ENCODE results near the gene WWC2. TPM values are rescaled to one million over a fixed set of nuclear protein-coding genes. Genes with fewer than 3 reads are reported as not detected.
A peak's percentile ranks its signal among the peaks of the same experiment; 100 is the strongest.

WWC2 gene
- total and polyA plus RNA-seq, 3 experiments from 2014 or later, result 0.80 to 1.7 (median 0.85) TPM

DNA sequence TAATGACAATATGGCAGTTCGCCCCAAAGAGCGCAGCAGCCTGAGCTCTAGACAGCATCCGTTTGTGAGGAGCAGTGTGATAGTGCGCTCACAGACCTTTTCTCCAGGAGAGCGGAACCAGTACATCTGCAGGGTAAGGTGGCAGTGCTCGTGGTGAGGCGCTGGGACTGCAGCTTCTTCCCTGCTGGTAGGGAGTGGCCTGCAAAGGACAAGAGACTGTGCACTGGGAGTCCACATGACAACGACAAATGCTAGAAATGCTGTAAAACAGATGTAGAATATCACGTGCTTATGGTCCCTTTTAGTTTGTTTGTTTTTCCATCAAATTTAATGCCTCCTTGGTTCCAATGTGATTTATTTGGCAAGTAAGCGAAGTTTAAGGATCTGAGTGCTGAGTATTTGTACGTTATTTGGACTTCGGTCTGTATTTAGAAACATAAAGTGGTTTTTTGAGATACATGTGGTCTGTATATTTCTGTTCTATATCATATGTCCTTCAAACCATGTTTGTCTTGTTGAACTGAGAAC is 185.3 kb downstream of the WWC2 start:
- H3K36me3 ChIP-seq (ENCODE audit: insufficient read depth, low read length), result no peaks in the 10 kb centered on the region
- H3K27me3 ChIP-seq (ENCODE audit: insufficient read depth, low read length, poor library complexity, severe bottlenecking), result no peaks in the 10 kb centered on the region
- H3K36me3 Mint-ChIP-seq, result peaks cover 0 to 6% (median 0%) of the 10 kb centered on the region in 3 donors
- no peaks in the 10 kb centered on the region for H3K4me1 ChIP-seq (ENCODE audit: insufficient read depth, low read length)
- H3K9me3 Mint-ChIP-seq, result no peaks in the 10 kb centered on the region
- H3K27ac ChIP-seq (ENCODE audit: low read depth, low read length), result no peak overlapping the region
- ChIA-PET CTCF (no interaction called here), POLR2A (no interaction called here)
- no peak overlapping the region for H3K4me3 Mint-ChIP-seq
- no peak overlapping the region for H3K27ac Mint-ChIP-seq
- H3K9me3 ChIP-seq (ENCODE audit: low read length), result no peaks in the 10 kb centered on the region
- H3K27me3 Mint-ChIP-seq, result peaks cover 1 to 32% of the 10 kb centered on the region in 2 donors
- DNase-seq, result no peak
- no peak overlapping the region for H3K4me3 ChIP-seq (ENCODE audit: low read length)
- no peaks in the 10 kb centered on the region for H3K4me1 Mint-ChIP-seq

DNA sequence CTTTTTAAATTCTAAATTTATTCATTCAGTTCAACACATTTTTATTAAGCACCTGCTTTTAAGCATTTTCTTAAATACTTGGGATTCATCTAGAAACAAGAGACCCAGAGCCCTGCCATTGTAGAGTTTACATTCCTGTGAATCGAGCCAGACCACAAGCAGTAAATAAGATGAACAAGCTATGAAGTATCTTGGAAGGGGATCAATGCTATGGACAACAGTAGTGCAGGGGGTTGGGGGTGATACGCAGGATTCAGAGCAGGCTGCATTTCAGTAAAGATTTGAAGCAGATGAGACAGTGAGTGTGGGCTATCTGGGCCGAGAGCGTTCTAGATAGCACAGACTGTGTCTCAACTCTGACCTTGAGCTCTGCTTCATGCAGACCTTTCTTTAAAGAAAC is 185.9 kb downstream of the WWC2 start:
- H3K9me3 Mint-ChIP-seq, result no peaks in the 10 kb centered on the region
- no peak for DNase-seq
- no peaks in the 10 kb centered on the region for H3K36me3 ChIP-seq (ENCODE audit: insufficient read depth, low read length)
- peaks cover 1 to 28% of the 10 kb centered on the region in 2 donors for H3K27me3 Mint-ChIP-seq
- H3K27ac ChIP-seq (ENCODE audit: low read depth, low read length), result no peak overlapping the region
- H3K4me1 Mint-ChIP-seq, result no peaks in the 10 kb centered on the region
- no peak overlapping the region for H3K4me3 ChIP-seq (ENCODE audit: low read length)
- no peaks in the 10 kb centered on the region for H3K4me1 ChIP-seq (ENCODE audit: insufficient read depth, low read length)
- H3K27me3 ChIP-seq (ENCODE audit: insufficient read depth, low read length, poor library complexity, severe bottlenecking), result no peaks in the 10 kb centered on the region
- H3K4me3 Mint-ChIP-seq, result no peak overlapping the region
- ChIA-PET CTCF (interaction anchor here (1.1 kb wide), 1 partner anchor 24 kb away, joined by 4 read pairs; no protein-coding TSS in a partner anchor), POLR2A (no interaction called here)
- H3K9me3 ChIP-seq (ENCODE audit: low read length), result no peaks in the 10 kb centered on the region
- no peak overlapping the region for H3K27ac Mint-ChIP-seq
- peaks cover 0 to 2% (median 0%) of the 10 kb centered on the region in 3 donors for H3K36me3 Mint-ChIP-seq

DNA sequence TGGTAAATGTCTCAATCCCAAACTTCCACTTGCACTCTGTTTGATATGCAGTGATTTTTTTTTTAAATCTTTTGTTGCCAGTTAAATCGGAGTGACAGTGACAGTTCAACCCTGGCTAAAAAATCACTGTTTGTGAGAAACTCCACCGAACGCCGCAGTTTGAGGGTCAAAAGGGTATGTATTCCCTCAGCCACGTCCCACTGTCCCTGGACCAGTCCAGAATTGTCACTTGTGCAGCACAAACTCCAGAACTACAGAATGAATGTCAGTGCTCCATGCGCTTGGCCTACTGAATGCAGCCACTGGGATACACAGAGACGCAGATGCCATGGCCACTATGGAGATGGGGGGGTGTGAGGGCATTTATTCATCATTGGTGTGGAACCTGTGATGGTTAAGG is 186.8 kb downstream of the WWC2 start:
- Histone ChIP-seq H3K36me3 (ENCODE audit: insufficient read depth, low read length) (no peaks in the 10 kb centered on the region), H3K27ac (ENCODE audit: low read depth, low read length) (no peak overlapping the region), H3K9me3 (ENCODE audit: low read length) (no peaks in the 10 kb centered on the region), H3K27me3 (ENCODE audit: insufficient read depth, low read length, poor library complexity, severe bottlenecking) (no peaks in the 10 kb centered on the region), H3K4me1 (ENCODE audit: insufficient read depth, low read length) (no peaks in the 10 kb centered on the region), H3K4me3 (ENCODE audit: low read length) (no peak overlapping the region)
- CTCF ChIA-PET, result interaction anchor here (1.1 kb wide), 1 partner anchor 25 kb away, joined by 4 read pairs; no protein-coding TSS in a partner anchor
- Mint-ChIP-seq H3K27me3 (peaks cover 1 to 23% of the 10 kb centered on the region in 2 donors), H3K4me3 (no peak overlapping the region), H3K27ac (no peak overlapping the region), H3K9me3 (no peaks in the 10 kb centered on the region), H3K36me3 (no peaks in the 10 kb centered on the region), H3K4me1 (no peaks in the 10 kb centered on the region)
- DNase-seq, result no peak
- POLR2A ChIA-PET, result no interaction called here

DNA sequence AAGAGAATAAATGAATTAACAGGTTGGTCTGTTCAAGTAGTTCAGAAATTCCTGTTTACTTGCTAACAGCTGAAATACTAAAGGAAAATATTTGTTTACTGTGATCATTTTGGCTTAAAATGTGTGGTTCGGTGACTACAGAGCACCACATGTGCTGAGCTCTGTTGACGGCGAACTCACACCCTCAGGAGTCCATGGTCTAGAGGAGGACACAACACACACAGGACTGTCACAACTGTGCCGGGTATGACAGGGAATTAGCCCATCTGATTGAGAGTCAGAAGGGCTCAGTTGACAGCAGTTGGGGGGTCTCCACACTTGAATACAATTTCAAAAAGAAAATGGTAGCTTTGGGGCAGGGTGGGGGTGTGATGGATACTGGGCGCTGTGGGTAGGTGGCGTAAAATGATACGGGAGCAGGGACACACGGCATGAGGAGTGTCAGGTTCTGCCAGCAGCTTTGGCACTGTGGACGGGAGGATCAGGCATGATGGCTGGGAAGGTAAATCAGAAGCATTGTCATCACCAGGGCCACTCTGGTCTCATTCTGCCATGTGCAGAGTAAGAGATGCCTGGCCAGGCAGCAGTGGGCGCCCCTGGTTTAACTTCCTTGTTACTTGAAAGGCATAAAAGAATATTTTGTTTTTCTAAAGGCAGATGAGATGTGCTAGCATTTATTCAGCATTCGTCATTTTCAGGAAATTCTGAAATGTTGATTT is 187.7 kb downstream of the WWC2 start:
- Mint-ChIP-seq H3K4me1 (no peaks in the 10 kb centered on the region), H3K9me3 (no peaks in the 10 kb centered on the region), H3K27ac (peak overlapping the region in 1 of 8 donors; percentile 14), H3K4me3 (no peak overlapping the region), H3K36me3 (no peaks in the 10 kb centered on the region), H3K27me3 (peaks cover 1 to 26% of the 10 kb centered on the region in 2 donors)
- ChIA-PET CTCF (no interaction called here), POLR2A (no interaction called here)
- no peak for DNase-seq
- Histone ChIP-seq H3K4me3 (ENCODE audit: low read length) (no peak overlapping the region), H3K27ac (ENCODE audit: low read depth, low read length) (no peak overlapping the region), H3K4me1 (ENCODE audit: insufficient read depth, low read length) (no peaks in the 10 kb centered on the region), H3K27me3 (ENCODE audit: insufficient read depth, low read length, poor library complexity, severe bottlenecking) (no peaks in the 10 kb centered on the region), H3K36me3 (ENCODE audit: insufficient read depth, low read length) (no peaks in the 10 kb centered on the region), H3K9me3 (ENCODE audit: low read length) (no peaks in the 10 kb centered on the region)

DNA sequence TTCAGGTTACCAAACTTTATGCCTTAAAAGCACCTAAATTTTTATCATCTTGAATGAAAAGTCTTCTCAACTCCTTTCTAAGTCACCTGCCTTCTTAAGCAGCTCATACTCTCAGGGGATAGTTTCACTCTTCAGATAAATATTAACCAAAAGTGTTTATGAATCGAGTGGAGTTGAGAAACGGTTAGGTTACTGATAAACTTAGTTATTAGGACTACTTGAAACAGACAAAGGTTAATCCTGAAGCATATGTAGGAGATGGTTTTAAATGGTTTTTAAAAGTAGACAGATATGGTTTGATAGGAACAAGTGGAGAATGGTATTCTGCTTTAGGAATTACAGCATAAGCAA is 188.2 kb downstream of the WWC2 start:
- ChIA-PET CTCF (no interaction called here), POLR2A (no interaction called here)
- Histone ChIP-seq H3K9me3 (ENCODE audit: low read length) (no peaks in the 10 kb centered on the region), H3K36me3 (ENCODE audit: insufficient read depth, low read length) (no peaks in the 10 kb centered on the region), H3K4me3 (ENCODE audit: low read length) (no peak overlapping the region), H3K27ac (ENCODE audit: low read depth, low read length) (no peak overlapping the region), H3K27me3 (ENCODE audit: insufficient read depth, low read length, poor library complexity, severe bottlenecking) (no peaks in the 10 kb centered on the region), H3K4me1 (ENCODE audit: insufficient read depth, low read length) (no peaks in the 10 kb centered on the region)
- H3K36me3 Mint-ChIP-seq, result no peaks in the 10 kb centered on the region
- H3K27me3 Mint-ChIP-seq, result peaks cover 1 to 26% of the 10 kb centered on the region in 2 donors
- no peaks in the 10 kb centered on the region for H3K4me1 Mint-ChIP-seq
- no peak overlapping the region for H3K4me3 Mint-ChIP-seq
- no peak overlapping the region for H3K27ac Mint-ChIP-seq
- H3K9me3 Mint-ChIP-seq, result no peaks in the 10 kb centered on the region
- no peak for DNase-seq

DNA sequence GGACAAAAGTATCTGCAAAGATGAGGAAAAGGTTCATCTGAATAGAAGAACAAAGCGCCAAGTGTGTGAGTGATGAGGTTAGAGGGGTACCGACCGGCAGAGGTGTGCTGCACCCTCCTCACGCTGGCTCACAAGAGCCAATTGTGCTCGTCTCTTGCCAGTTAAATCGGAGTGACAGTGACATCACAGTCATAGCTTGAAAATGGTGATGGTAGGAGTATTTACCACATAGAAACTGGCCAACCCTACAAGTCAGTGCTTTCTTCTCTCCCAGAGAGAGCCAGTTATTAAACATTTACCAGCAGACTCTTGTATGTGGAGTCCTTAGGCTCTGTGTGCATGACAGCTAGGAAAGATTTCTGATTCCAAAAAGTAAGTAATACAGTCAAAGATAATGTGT is 188.6 kb downstream of the WWC2 start:
- no peak for DNase-seq
- H3K36me3 ChIP-seq (ENCODE audit: insufficient read depth, low read length), result no peaks in the 10 kb centered on the region
- Mint-ChIP-seq H3K9me3 (no peaks in the 10 kb centered on the region), H3K4me3 (no peak overlapping the region), H3K27me3 (peaks cover 1 to 23% of the 10 kb centered on the region in 2 donors), H3K27ac (no peak overlapping the region), H3K4me1 (no peaks in the 10 kb centered on the region), H3K36me3 (no peaks in the 10 kb centered on the region)
- H3K4me3 ChIP-seq (ENCODE audit: low read length), result no peak overlapping the region
- H3K27ac ChIP-seq (ENCODE audit: low read depth, low read length), result no peak overlapping the region
- no peaks in the 10 kb centered on the region for H3K27me3 ChIP-seq (ENCODE audit: insufficient read depth, low read length, poor library complexity, severe bottlenecking)
- CTCF ChIA-PET, result no interaction called here
- POLR2A ChIA-PET, result no interaction called here
- no peaks in the 10 kb centered on the region for H3K4me1 ChIP-seq (ENCODE audit: insufficient read depth, low read length)
- H3K9me3 ChIP-seq (ENCODE audit: low read length), result no peaks in the 10 kb centered on the region

DNA sequence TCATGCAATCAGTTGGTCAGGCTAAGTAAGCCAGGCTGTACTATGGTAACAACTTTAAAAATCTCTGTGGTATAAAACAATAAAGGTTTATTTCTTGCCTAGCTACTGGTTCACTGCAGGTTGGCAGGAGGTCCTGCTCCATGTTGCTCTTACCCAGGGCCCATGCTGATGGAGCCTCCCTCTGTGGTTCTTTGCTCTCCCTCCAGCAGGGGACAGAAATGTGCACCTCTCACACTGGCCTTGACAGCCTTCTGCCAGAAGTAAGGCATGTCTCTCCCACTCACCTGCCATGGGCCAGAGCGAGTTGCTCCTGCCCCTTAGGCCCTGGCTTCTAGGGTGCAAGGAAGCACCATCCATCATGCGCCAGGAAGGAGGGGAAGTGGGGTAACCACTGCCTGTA is 189.9 kb downstream of the WWC2 start:
- no peak overlapping the region for H3K27ac ChIP-seq (ENCODE audit: low read depth, low read length)
- CTCF ChIA-PET, result interaction anchor here (1.2 kb wide), 1 partner anchor 27 kb away, joined by 4 read pairs; no protein-coding TSS in a partner anchor
- DNase-seq, result no peak
- no peaks in the 10 kb centered on the region for H3K27me3 ChIP-seq (ENCODE audit: insufficient read depth, low read length, poor library complexity, severe bottlenecking)
- no peaks in the 10 kb centered on the region for H3K4me1 ChIP-seq (ENCODE audit: insufficient read depth, low read length)
- H3K36me3 ChIP-seq (ENCODE audit: insufficient read depth, low read length), result no peaks in the 10 kb centered on the region
- no peak overlapping the region for H3K27ac Mint-ChIP-seq
- POLR2A ChIA-PET, result no interaction called here
- H3K9me3 ChIP-seq (ENCODE audit: low read length), result no peaks in the 10 kb centered on the region
- no peak overlapping the region for H3K4me3 ChIP-seq (ENCODE audit: low read length)
- no peaks in the 10 kb centered on the region for H3K9me3 Mint-ChIP-seq
- H3K4me3 Mint-ChIP-seq, result no peak overlapping the region
- no peaks in the 10 kb centered on the region for H3K36me3 Mint-ChIP-seq
- no peaks in the 10 kb centered on the region for H3K4me1 Mint-ChIP-seq
- peaks cover 1 to 21% of the 10 kb centered on the region in 2 donors for H3K27me3 Mint-ChIP-seq

DNA sequence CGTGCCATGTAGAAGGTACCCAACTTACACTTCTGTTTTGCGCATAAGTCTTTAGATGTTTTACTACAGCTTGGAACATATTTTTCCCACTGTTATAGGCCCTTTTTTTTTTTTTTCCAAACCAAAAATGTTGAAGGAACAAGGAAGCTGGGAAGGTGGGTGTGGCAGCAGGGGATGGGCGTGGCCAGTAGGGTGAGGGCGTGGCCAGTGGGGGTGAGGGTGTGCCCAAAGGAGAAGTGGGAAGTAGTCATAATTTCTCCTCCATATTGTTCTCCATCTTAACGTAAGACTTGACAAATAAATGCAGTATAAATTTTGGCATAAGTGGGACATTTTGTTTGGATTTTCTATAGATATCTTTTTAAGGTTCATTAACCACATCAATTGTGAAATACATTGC is 190.6 kb downstream of the WWC2 start:
- Mint-ChIP-seq H3K36me3 (no peaks in the 10 kb centered on the region), H3K9me3 (no peaks in the 10 kb centered on the region), H3K4me1 (no peaks in the 10 kb centered on the region), H3K27me3 (peaks cover 1 to 13% of the 10 kb centered on the region in 2 donors), H3K4me3 (no peak overlapping the region), H3K27ac (no peak overlapping the region)
- POLR2A ChIA-PET, result no interaction called here
- Histone ChIP-seq H3K4me1 (ENCODE audit: insufficient read depth, low read length) (no peaks in the 10 kb centered on the region), H3K9me3 (ENCODE audit: low read length) (no peaks in the 10 kb centered on the region), H3K4me3 (ENCODE audit: low read length) (no peak overlapping the region), H3K36me3 (ENCODE audit: insufficient read depth, low read length) (no peaks in the 10 kb centered on the region), H3K27ac (ENCODE audit: low read depth, low read length) (no peak overlapping the region), H3K27me3 (ENCODE audit: insufficient read depth, low read length, poor library complexity, severe bottlenecking) (no peaks in the 10 kb centered on the region)
- no peak for DNase-seq
- CTCF ChIA-PET, result interaction anchor here (1.2 kb wide), 1 partner anchor 28 kb away, joined by 4 read pairs; no protein-coding TSS in a partner anchor

All from CD8-positive, alpha-beta memory T cell (primary cell).